Measurements from ENCODE around the gene SH2D1B. TPM values are rescaled to one million over a fixed set of nuclear protein-coding genes. Genes with fewer than 3 reads are reported as not detected.
"Not testable (repeated sequence)": the region's sequence is repeated elsewhere in the genome, so short reads cannot be mapped to it uniquely, and the experiment has no call there.

The SH2D1B gene
- total RNA-seq, 4 donors from 2014 or later, result 0.76 to 1.9 (median 1.3) TPM; not detected in 1

- Histone ChIP-seq H3K4me3 (no peak overlapping the region), H3K4me1 (no peaks in the 10 kb centered on the region), H3K9me3 (no peaks in the 10 kb centered on the region), H3K27ac (no peak overlapping the region), H3K36me3 (no peaks in the 10 kb centered on the region), H3K27me3 (no peaks in the 10 kb centered on the region)
- TF ChIP-seq, protein P1, sequence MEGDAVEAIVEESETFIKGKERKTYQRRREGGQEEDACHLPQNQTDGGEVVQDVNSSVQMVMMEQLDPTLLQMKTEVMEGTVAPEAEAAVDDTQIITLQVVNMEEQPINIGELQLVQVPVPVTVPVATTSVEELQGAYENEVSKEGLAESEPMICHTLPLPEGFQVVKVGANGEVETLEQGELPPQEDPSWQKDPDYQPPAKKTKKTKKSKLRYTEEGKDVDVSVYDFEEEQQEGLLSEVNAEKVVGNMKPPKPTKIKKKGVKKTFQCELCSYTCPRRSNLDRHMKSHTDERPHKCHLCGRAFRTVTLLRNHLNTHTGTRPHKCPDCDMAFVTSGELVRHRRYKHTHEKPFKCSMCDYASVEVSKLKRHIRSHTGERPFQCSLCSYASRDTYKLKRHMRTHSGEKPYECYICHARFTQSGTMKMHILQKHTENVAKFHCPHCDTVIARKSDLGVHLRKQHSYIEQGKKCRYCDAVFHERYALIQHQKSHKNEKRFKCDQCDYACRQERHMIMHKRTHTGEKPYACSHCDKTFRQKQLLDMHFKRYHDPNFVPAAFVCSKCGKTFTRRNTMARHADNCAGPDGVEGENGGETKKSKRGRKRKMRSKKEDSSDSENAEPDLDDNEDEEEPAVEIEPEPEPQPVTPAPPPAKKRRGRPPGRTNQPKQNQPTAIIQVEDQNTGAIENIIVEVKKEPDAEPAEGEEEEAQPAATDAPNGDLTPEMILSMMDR (IDR thresholded peaks at IDR 0.05), result no peak
- no peak for TF ChIP-seq POLR2A (IDR thresholded peaks at IDR 0.05)
- DNase-seq, result no peak
These were observed 18.6 kb upstream of the SH2D1B start for GRCh38 chr1:162430583-162430982.

DNA sequence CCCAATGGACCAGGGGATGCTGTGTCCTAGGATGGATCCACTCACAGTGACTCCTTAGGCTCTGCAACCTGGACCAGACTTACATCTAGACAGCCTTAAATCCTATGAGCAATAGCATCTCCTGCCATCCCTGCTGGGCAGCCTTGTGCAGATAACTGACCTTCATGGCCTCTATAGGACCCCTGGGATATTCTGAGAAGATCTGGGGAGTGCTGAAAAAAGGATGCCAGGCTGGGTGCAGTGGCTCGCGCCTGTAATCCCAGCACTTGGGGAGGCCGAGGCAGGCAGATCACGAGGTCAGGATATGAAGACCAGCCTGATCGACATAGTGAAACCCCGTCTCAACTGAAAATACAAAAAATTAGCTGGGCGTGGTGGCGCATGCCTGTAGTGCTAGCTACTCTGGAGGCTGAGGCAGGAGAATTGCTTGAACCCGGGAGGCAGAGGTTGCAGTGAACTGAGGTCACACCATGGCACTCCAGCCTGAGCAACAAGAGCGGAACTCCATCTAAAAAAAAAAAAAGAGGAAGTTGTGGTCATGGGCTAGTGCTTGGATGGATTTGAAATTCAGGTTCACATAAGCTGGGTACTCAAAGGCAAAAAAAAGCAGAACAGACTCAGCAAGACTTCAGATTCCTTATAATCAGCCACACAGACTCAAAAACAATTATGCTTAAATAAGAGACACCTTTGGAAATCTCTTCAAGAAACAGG, 10.9 kb upstream of the SH2D1B start:
- Histone ChIP-seq H3K27ac (no peak overlapping the region), H3K36me3 (peaks cover 0 to 5% (median 0%) of the 10 kb centered on the region in 3 donors), H3K27me3 (no peaks in the 10 kb centered on the region), H3K4me1 (no peaks in the 10 kb centered on the region), H3K9me3 (no peaks in the 10 kb centered on the region), H3K4me3 (no peak overlapping the region)
- TF ChIP-seq, protein P1 (IDR thresholded peaks at IDR 0.05), result no peak
- no peak for TF ChIP-seq POLR2A (IDR thresholded peaks at IDR 0.05)
- DNase-seq, result no peak

GRCh38 chr1:162421258-162422164, 9.6 kb upstream of the SH2D1B start:
- Histone ChIP-seq H3K9me3 (no peaks in the 10 kb centered on the region), H3K27me3 (no peaks in the 10 kb centered on the region), H3K4me3 (peak overlapping the region in 2 of 4 donors; percentile 9 to 40), H3K36me3 (peaks cover 0 to 5% (median 0%) of the 10 kb centered on the region in 3 donors), H3K27ac (peak overlapping the region in 3 of 4 donors; percentile 66 to 84 (median 69)), H3K4me1 (no peaks in the 10 kb centered on the region)
- TF ChIP-seq, protein P1 (IDR thresholded peaks at IDR 0.05), result no peak
- no peak for TF ChIP-seq POLR2A (IDR thresholded peaks at IDR 0.05)
- peak in 1 of 3 donors; percentile 57 for DNase-seq

- Histone ChIP-seq H3K27ac (peak overlapping the region in 3 of 4 donors; percentile 66 to 91 (median 84)), H3K4me3 (peak overlapping the region in 2 of 4 donors; percentile 40)
These were observed 8.2 kb upstream of the SH2D1B start for GRCh38 chr1:162420120-162420519.

DNA sequence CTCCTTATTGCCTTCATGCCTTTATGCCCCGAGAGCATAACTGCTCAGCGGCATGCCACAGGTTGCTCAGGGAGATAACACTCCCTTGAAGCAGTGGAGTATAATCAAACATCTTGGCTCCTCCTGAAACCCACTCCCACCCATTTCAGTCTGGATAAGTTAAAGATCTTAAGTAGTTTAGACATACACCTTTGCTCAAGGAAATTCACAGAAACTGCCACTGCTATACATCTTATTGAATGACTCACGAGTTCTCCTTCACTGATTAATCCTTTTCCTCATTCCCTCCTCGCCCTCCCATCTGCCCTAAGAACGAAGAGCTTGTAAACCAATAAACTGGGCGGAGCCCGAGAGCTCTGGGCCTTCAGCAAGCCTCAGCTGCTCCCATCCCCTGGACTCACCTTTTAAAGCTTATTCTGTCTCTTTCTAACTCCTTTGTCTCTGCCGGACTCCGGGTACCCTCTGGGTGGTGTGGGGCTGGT, 7.6 kb upstream of the SH2D1B start:
- Histone ChIP-seq H3K27ac (peak overlapping the region in 3 of 4 donors; percentile 66 to 91 (median 84)), H3K4me3 (peak overlapping the region in 2 of 4 donors; percentile 40)
- DNase-seq, result peak in 2 of 3 donors; percentile 75 to 82
- not testable (repeated sequence) for H3K27me3 ChIP-seq, H3K4me1 ChIP-seq, H3K36me3 ChIP-seq, H3K9me3 ChIP-seq
- TF ChIP-seq POLR2A (IDR thresholded peaks at IDR 0.05), result peak; percentile 33 to 75

More at GRCh38 chr1:162420120-162420519, 8.2 kb upstream of the SH2D1B start:
- H3K36me3 ChIP-seq, result peaks cover 0 to 5% (median 0%) of the 10 kb centered on the region in 3 donors
- H3K4me1 ChIP-seq, result no peaks in the 10 kb centered on the region
- H3K9me3 ChIP-seq, result no peaks in the 10 kb centered on the region
- H3K27me3 ChIP-seq, result no peaks in the 10 kb centered on the region
- TF ChIP-seq, protein P1 (IDR thresholded peaks at IDR 0.05), result no peak
- no peak for TF ChIP-seq POLR2A (IDR thresholded peaks at IDR 0.05)
- no peak for DNase-seq

DNA sequence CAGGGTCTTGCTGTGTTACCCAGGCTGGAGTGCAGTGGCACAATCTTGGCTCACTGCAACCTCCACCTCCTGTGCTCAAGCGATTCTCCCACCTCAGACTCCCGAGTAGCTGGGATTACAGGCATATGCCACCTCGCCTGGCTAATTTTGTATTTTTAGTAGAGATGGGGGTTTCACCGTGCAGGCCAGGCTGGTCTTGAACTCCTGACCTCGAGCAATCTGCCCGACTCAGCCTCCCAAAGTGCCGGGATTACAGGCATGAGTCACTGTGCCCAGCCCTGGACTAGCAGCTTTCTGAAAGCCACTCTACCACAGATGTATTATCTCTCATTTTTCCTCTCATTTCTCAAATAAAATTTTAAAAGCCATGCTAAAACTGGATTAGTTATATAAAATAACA, 6.6 kb upstream of the SH2D1B start:
- not testable (repeated sequence) for H3K4me3 ChIP-seq, H3K27me3 ChIP-seq, H3K4me1 ChIP-seq, H3K36me3 ChIP-seq, H3K9me3 ChIP-seq
- peak in 2 of 3 donors; percentile 56 to 59 for DNase-seq
- peak overlapping the region in 2 of 4 donors; percentile 84 to 91 for H3K27ac ChIP-seq

Measured in Peyer's patch (tissue), 4 donors.